ENCODE measurements around the gene CELF5.
A peak's percentile ranks its signal among the peaks of the same experiment; 100 is the strongest.

The CELF5 gene

GRCh38 chr19:3275583-3276340 lies 51.3 kb downstream of the CELF5 start (continued):
- TF ChIP-seq, protein P1, sequence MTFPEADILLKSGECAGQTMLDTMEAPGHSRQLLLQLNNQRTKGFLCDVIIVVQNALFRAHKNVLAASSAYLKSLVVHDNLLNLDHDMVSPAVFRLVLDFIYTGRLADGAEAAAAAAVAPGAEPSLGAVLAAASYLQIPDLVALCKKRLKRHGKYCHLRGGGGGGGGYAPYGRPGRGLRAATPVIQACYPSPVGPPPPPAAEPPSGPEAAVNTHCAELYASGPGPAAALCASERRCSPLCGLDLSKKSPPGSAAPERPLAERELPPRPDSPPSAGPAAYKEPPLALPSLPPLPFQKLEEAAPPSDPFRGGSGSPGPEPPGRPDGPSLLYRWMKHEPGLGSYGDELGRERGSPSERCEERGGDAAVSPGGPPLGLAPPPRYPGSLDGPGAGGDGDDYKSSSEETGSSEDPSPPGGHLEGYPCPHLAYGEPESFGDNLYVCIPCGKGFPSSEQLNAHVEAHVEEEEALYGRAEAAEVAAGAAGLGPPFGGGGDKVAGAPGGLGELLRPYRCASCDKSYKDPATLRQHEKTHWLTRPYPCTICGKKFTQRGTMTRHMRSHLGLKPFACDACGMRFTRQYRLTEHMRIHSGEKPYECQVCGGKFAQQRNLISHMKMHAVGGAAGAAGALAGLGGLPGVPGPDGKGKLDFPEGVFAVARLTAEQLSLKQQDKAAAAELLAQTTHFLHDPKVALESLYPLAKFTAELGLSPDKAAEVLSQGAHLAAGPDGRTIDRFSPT (tag by site-specific recombination; IDR thresholded peaks at IDR 0.05) = peak; percentile 76
- no peak for TF ChIP-seq ZNF677 (tag by site-specific recombination; IDR thresholded peaks at IDR 0.05)
- peak; percentile 42; the same call in 1 of the 2 replicates for TF ChIP-seq ZBTB17 (tag by site-specific recombination; IDR thresholded peaks at IDR 0.05)
- TF ChIP-seq ZSCAN16 (tag by site-specific recombination; IDR thresholded peaks at IDR 0.05) = no peak
- no peak for TF ChIP-seq ZNF513 (tag by site-specific recombination; IDR thresholded peaks at IDR 0.05)
- TF ChIP-seq ZNF175 (tag by site-specific recombination; IDR thresholded peaks at IDR 0.05) = no peak
- TF ChIP-seq ZFP37 (tag by site-specific recombination; IDR thresholded peaks at IDR 0.05) = no peak
- TF ChIP-seq, protein P2, sequence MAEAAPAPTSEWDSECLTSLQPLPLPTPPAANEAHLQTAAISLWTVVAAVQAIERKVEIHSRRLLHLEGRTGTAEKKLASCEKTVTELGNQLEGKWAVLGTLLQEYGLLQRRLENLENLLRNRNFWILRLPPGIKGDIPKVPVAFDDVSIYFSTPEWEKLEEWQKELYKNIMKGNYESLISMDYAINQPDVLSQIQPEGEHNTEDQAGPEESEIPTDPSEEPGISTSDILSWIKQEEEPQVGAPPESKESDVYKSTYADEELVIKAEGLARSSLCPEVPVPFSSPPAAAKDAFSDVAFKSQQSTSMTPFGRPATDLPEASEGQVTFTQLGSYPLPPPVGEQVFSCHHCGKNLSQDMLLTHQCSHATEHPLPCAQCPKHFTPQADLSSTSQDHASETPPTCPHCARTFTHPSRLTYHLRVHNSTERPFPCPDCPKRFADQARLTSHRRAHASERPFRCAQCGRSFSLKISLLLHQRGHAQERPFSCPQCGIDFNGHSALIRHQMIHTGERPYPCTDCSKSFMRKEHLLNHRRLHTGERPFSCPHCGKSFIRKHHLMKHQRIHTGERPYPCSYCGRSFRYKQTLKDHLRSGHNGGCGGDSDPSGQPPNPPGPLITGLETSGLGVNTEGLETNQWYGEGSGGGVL (tag by site-specific recombination; IDR thresholded peaks at IDR 0.05) = peak; percentile 54
- no peak for TF ChIP-seq ZFP3 (tag by site-specific recombination; IDR thresholded peaks at IDR 0.05; ENCODE audit: low read depth)
- TF ChIP-seq MZF1 (tag by site-specific recombination; IDR thresholded peaks at IDR 0.05; ENCODE audit: borderline replicate concordance) = no peak
- TF ChIP-seq KLF9 (tag by site-specific recombination; IDR thresholded peaks at IDR 0.05; ENCODE audit: low read depth) = 0 out of 2 replicates have a peak, but pooled peaks have one; percentile 28
- TF ChIP-seq, protein P3, sequence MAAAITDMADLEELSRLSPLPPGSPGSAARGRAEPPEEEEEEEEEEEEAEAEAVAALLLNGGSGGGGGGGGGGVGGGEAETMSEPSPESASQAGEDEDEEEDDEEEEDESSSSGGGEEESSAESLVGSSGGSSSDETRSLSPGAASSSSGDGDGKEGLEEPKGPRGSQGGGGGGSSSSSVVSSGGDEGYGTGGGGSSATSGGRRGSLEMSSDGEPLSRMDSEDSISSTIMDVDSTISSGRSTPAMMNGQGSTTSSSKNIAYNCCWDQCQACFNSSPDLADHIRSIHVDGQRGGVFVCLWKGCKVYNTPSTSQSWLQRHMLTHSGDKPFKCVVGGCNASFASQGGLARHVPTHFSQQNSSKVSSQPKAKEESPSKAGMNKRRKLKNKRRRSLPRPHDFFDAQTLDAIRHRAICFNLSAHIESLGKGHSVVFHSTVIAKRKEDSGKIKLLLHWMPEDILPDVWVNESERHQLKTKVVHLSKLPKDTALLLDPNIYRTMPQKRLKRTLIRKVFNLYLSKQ (tag by site-specific recombination; IDR thresholded peaks at IDR 0.05; ENCODE audit: borderline replicate concordance) = no peak
- no peak for TF ChIP-seq TRIM28 (IDR thresholded peaks at IDR 0.05; ENCODE audit: borderline replicate concordance, low read length)
- peak; percentile 48 for TF ChIP-seq KLF10 (tag by site-specific recombination; IDR thresholded peaks at IDR 0.05)
- no peak for TF ChIP-seq ZNF473 (tag by site-specific recombination; IDR thresholded peaks at IDR 0.05)
- TF ChIP-seq EGR2 (tag by site-specific recombination; IDR thresholded peaks at IDR 0.05; ENCODE audit: low read depth) = peak; percentile 97
- TF ChIP-seq ZNF202 (tag by site-specific recombination; IDR thresholded peaks at IDR 0.05; ENCODE audit: borderline replicate concordance) = no peak
- TF ChIP-seq IKZF3 (tag by site-specific recombination; IDR thresholded peaks at IDR 0.05) = peak; percentile 73
- TF ChIP-seq, protein P4, sequence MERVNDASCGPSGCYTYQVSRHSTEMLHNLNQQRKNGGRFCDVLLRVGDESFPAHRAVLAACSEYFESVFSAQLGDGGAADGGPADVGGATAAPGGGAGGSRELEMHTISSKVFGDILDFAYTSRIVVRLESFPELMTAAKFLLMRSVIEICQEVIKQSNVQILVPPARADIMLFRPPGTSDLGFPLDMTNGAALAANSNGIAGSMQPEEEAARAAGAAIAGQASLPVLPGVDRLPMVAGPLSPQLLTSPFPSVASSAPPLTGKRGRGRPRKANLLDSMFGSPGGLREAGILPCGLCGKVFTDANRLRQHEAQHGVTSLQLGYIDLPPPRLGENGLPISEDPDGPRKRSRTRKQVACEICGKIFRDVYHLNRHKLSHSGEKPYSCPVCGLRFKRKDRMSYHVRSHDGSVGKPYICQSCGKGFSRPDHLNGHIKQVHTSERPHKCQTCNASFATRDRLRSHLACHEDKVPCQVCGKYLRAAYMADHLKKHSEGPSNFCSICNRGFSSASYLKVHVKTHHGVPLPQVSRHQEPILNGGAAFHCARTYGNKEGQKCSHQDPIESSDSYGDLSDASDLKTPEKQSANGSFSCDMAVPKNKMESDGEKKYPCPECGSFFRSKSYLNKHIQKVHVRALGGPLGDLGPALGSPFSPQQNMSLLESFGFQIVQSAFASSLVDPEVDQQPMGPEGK (tag by site-specific recombination; IDR thresholded peaks at IDR 0.05) = peak; percentile 90
- TF ChIP-seq ZNF792 (tag by site-specific recombination; IDR thresholded peaks at IDR 0.05) = no peak
- peak; percentile 56 for TF ChIP-seq ZIC2 (tag by site-specific recombination; IDR thresholded peaks at IDR 0.05)
- TF ChIP-seq ZNF510 (tag by site-specific recombination; IDR thresholded peaks at IDR 0.05; ENCODE audit: insufficient replicate concordance) = no peak
- TF ChIP-seq ZNF747 (tag by site-specific recombination; IDR thresholded peaks at IDR 0.05) = no peak
- TF ChIP-seq, protein P5, sequence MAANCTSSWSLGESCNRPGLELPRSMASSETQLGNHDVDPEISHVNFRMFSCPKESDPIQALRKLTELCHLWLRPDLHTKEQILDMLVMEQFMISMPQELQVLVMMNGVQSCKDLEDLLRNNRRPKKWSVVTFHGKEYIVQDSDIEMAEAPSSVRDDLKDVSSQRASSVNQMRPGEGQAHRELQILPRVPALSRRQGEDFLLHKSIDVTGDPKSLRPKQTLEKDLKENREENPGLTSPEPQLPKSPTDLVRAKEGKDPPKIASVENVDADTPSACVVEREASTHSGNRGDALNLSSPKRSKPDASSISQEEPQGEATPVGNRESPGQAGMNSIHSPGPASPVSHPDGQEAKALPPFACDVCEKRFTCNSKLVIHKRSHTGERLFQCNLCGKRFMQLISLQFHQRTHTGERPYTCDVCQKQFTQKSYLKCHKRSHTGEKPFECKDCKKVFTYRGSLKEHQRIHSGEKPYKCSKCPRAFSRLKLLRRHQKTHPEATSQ (tag by site-specific recombination; IDR thresholded peaks at IDR 0.05) = no peak
- TF ChIP-seq ZNF560 (tag by site-specific recombination; IDR thresholded peaks at IDR 0.05; ENCODE audit: borderline replicate concordance) = no peak
- no peak; the same call in 1 of the 2 replicates for TF ChIP-seq ZNF660 (tag by site-specific recombination; IDR thresholded peaks at IDR 0.05)
- no peak for TF ChIP-seq ZNF311 (tag by site-specific recombination; IDR thresholded peaks at IDR 0.05; ENCODE audit: borderline replicate concordance)
- TF ChIP-seq ZNF571 (tag by site-specific recombination; IDR thresholded peaks at IDR 0.05) = no peak
